PFSK-1 (cell line): ENCODE results near the gene FOXP3.

Experiments used
- POLR2AphosphoS5 ChIP-seq: IDR thresholded peaks from 2 replicates; pipeline ENCODE4 v1.6.1; 2012; ENCODE audit warnings: low read depth, mild to moderate bottlenecking, control low read depth, low read length, moderate library complexity
- TAF1 ChIP-seq: IDR thresholded peaks from 2 replicates; pipeline ENCODE4 v1.6.1; 2012; ENCODE audit warnings: low read length, control low read depth, borderline replicate concordance; ENCODE audit not compliant: insufficient read depth

- TF ChIP-seq POLR2AphosphoS5 (no peak), TAF1 (no peak)
Observed at GRCh38 chrX:49206543-49206942, 58.0 kb downstream of the FOXP3 start.
